ENCODE measurements around the gene MRPL21.

The MRPL21 gene

GRCh38 chr11:68903288-68904247 is at the start of gene MRPL21, which contains the start of gene IGHMBP2:
TSS of gene MRPL21 (minus strand) at chr11:68903832. CDS start at chr11:68903810, 22 bp downstream.
TSS of gene IGHMBP2 (plus strand) at chr11:68903891. CDS start at chr11:68903953, 62 bp downstream.
- DNase-seq: peak; percentile 25 to 92 (median 78)

DNA sequence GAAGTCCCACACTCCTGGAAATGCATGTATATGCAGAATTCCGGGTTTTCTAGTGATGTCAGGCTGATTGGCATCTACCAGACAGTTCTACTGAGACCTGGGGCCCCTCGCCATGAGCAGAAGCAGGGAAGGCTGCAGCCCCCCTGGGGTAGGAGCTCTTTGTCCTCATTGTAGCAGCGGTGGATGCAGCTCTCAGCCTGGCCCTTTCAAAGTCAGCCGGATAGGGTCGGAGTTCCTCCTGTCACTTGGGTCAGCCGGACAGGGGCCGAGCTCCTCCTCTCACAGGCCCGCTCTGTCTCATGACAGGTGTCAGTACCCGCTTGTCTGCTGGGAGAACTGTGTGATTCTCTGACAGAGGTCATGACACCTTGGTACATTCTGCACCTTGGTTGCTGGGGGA is 47.1 kb upstream of the MRPL21 start:
- DNase-seq: no peak

- DNase-seq: no peak
Measured at GRCh38 chr11:68950270-68950669, 46.6 kb upstream of the MRPL21 start.

GRCh38 chr11:68948935-68949334 is 45.3 kb upstream of the MRPL21 start:
- no peak for DNase-seq

GRCh38 chr11:68948496-68948895 is 44.9 kb upstream of the MRPL21 start:
- peak in 2 of 58 donors; percentile 13 to 28 for DNase-seq

- DNase-seq: no peak
Measured at GRCh38 chr11:68947151-68947550, 43.5 kb upstream of the MRPL21 start.

- peak in 1 of 58 donors; percentile 8 for DNase-seq
Measured at GRCh38 chr11:68946416-68947090, 42.9 kb upstream of the MRPL21 start.

DNA sequence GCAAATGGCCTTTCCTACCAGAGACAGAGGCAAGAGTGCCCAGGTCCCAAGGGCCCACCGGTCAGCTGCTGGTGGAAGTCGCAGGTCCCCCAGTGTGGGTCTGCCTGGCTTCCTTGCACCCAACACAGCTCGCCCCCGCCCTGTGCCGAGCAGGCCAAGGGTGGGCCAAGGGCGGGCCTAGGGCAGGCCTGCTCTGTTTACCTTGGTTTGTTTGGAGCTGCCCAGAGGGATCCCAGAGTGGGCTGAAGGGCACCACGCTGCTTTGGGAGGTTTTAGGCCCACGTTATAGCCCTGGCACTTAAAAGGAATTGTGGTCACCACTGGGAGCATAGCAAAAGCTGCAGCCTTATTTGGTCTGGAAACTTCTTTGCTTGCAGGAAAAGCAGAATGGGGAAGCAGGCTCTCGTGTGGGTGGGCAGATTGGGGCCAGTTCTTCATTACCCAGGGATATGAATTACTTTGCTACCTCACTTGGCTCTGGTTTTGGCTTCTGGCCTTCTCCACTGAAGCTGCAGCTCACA is 39.2 kb upstream of the MRPL21 start:
- DNase-seq: no peak

DNA sequence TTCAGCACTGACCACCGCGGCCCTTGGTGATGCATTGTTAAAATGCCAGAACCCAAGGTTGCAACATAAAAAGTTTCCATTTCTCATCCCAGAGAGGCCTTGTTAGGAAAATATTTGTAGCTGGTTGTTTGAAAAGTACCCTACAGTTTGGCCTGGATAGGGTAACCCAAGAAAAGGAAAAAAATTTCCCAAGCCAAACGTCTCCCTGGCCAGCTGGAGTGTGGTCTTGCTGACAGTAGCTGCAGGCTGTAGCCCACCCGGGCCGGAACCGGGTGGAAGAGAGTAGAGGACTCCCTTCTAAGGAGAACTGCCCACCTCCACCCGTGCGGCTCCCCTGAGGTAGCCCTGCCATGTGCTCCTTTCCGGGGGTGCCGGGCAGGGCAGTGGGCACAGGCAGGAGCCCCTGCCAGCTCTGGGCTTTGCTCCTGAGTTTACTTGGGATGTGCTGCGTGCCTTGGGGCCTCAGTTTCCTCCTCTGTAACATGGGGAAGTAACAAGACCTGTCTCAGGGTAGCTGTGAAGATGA is 38.5 kb upstream of the MRPL21 start:
- no peak for DNase-seq

GRCh38 chr11:68941324-68942094 is 37.9 kb upstream of the MRPL21 start:
- no peak for DNase-seq

GRCh38 chr11:68940651-68941323 is 37.2 kb upstream of the MRPL21 start:
- no peak for DNase-seq

DNA sequence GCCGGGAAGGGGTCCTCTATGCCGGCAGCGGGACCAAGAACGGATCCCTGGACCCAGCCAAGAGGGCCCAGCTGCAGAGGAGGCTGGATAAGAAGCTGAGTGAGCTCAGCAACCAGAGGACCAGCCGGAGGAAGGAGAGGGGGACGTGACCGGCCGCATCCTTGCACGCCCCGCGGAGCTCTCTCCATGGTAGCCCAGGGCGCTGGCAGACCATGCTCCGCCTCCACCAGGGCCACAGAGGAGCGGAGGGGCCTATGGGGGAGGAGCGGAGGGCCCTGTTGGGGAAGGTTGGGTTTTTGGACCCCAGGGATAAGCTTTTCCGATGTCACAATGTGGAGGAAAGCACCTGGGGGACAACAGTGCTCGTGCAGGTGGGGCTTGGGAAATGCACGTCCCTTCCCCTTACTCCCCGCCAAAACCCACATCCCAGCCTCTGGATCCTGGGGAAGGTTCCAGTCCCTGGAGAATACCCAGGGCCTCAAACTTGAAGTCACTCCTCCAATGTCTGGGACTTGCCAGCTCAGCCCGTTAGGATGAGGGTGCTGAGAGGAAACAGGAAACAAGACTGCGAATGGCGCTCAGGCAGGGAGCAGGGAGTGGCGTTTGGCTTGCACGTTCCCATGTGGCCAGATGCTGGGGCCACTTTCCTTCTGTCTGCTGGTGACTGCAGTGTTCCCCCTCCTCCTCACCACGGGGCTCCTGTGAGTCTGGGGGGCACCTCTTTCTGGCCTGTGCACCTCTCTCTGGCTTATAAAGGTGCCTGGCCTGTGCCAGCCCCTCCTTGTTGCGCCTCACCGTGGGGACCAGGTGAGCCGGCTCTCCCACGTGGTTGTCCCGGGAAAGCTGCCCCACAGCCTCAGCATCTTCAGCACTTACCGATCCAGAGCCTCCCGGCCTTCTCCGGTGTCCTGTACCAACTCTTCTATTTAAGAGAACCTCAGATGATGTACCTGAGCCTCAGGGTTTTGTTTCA is 36.2 kb upstream of the MRPL21 start:
- no peak for DNase-seq

DNA sequence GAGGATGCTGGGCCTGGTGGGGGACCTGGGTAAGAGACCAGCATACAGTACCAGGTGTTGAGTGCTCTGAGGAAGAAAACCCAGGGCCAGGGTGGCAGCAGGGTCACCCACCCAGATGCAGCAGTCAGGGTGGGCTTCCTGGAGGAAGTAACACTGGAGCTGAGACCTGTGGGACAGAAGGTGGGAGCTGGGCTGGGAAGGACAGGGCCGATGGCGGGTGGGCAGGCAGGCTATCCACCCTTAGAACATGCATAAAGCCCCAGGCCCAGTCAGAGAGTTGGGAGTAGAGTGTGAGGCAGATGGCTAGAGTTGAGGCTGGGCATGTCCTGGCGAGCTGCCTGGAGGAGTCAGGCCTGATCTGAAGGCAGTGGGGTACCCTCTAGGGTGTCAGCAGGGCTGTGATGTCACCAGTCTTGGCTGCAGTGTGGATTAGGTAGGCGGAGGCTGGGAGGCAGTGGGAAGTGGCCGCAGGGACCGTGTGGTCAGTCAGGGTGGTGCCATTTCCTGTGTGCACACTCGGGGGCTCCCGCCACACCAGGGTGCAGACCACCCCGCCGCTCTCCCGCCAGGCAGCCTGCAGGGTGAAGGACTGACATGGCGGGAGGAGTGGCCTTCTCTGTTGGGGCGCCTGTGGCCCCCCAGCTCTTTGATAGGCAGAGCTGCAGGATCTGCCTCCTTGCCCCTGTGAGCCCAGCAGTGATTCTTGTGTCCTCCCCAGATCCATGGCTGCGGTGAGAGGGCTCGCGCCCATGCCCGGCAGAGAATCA is 35.4 kb upstream of the MRPL21 start:
- DNase-seq: no peak

GRCh38 chr11:68938088-68938487 is 34.5 kb upstream of the MRPL21 start:
- no peak for DNase-seq

DNA sequence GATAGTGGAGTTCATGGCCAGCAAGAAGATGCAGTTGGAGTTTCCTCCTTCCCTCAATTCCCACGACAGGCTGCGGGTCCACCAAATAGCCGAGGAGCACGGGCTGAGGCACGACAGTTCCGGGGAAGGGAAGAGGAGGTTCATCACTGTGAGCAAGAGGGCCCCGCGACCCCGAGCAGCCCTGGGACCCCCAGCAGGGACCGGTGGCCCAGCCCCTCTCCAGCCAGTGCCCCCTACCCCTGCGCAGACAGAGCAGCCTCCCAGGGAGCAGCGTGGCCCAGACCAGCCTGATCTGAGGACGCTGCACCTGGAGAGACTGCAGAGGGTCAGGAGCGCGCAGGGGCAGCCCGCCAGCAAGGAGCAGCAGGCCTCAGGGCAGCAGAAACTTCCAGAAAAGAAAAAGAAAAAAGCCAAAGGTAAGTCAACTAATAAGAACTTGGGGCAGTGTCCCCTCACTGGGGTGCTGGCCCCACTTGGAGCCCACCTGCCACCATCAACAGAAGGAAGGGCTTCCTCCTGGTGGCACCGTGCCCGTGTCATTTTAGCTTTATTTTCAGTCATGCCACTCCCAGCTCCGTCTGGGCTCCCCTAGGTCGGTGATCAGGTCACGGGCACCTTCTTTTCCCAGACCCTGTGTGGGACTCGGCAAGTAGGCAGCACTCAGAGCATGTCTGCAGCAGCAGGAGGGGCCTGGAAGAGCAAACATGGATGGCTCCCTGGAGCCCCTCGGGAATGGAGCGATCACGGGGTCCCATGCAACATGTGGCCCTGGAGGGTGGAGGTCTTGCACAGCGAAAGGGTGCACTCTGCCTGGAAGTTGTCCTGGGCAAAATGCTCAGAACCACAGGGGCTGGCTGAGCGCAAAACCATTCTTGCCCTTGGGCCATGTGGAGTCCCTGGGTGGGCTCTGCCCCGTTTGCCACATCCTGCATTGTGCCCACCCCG is 33.3 kb upstream of the MRPL21 start:
- DNase-seq: no peak

GRCh38 chr11:68936358-68936636 is 32.7 kb upstream of the MRPL21 start:
- DNase-seq: no peak
